HCT116 (cell line): ENCODE data around the gene SH2B3. TPM values are rescaled to one million over a fixed set of nuclear protein-coding genes. Genes with fewer than 3 reads are reported as not detected.
A peak's percentile ranks its signal among the peaks of the same experiment; 100 is the strongest.

ENCODE experiments used
- ATAC-seq: fragments of 200-7000 bp; cut with Tn5 transposase; 2 replicates; pipeline ENCODE4 v1.9.1; 2020; ENCODE audit warnings: mild to moderate bottlenecking, moderate library complexity
- BruUV-seq: library from RNA; stranded (reverse); fragments of 400-500 nt; replicated peaks from 2 replicates; lab custom pipeline; 2021; lab: Mats Ljungman, UMichigan
- CTCF ChIA-PET: fragments of 300-600 bp; sonication (Branson Sonifier 250); formaldehyde crosslinking; loops from one replicate; lab custom pipeline; 2021; ENCODE audit warnings: antibody characterized with exemption; lab: Charles Lee
- POLR2A ChIA-PET: fragments of 300-600, 350-600 bp; sonication (Branson Sonifier 250); formaldehyde crosslinking; loops from one replicate; lab custom pipeline; 2021; ENCODE audit warnings: antibody characterized with exemption; lab: Charles Lee
- RAD21 ChIA-PET, 2 experiments: fragments of 300-600 bp; sonication (Branson Sonifier 250); formaldehyde crosslinking; loops; one replicate each; lab custom pipeline; 2023; ENCODE audit warnings: low total read pairs in 2 of 2; ENCODE audit not compliant: uncharacterized antibody in 2 of 2, unreplicated experiment in 2 of 2, low non-redundant PET in 1 of 2; lab: Charles Lee
- DNase-seq: peaks from one replicate; pipeline ENCODE4 v3.0.0-alpha.2; 2010; ENCODE audit warnings: low read depth, low spot score
- H2AFZ ChIP-seq: fragments of 200-600 bp; shearing (Covaris generic), sonication (generic); 2 replicates; pipeline ENCODE4 v1.6.1; 2017; ENCODE audit warnings: low read depth, mixed run types, mixed read lengths, antibody characterized with exemption, low read length; ENCODE audit not compliant: poor library complexity, severe bottlenecking
- H3K27ac ChIP-seq: 2 replicates; pipeline ENCODE4 v1.5.1; 2012; ENCODE audit warnings: low read depth, low read length
- H3K27me3 ChIP-seq: fragments of 200-600 bp; sonication (generic); 2 replicates; pipeline ENCODE4 v1.6.1; 2016; ENCODE audit warnings: mixed run types, low read length, mixed read lengths; ENCODE audit not compliant: insufficient read depth
- H3K36me3 ChIP-seq, 2 experiments: fragments of 200-500 bp in 1 of 2; fragments of 200-600 bp in 1 of 2; sonication (Bioruptor generic) in 1 of 2; sonication (generic) in 1 of 2; 2 replicates each; pipeline versions ENCODE4 v1.5.1 to v1.6.1; 2014 to 2016; ENCODE audit warnings: low read length in 2 of 2, inconsistent platforms in 1 of 2, mixed read lengths in 1 of 2, mixed run types in 1 of 2; ENCODE audit not compliant: insufficient read depth in 2 of 2, control insufficient read depth in 1 of 2
- H3K4me1 ChIP-seq, 2 experiments: fragments of 200-600 bp in 1 of 2; sonication (generic) in 1 of 2; 2 replicates each; pipeline versions ENCODE4 v1.5.1 to v1.6.1; 2012 to 2017; ENCODE audit warnings: low read length in 2 of 2, inconsistent platforms in 1 of 2, mild to moderate bottlenecking in 1 of 2, mixed read lengths in 1 of 2, mixed run types in 1 of 2, moderate library complexity in 1 of 2; ENCODE audit not compliant: insufficient read depth in 2 of 2, control insufficient read depth in 1 of 2
- H3K4me2 ChIP-seq: fragments of 200-600 bp; sonication (generic); 2 replicates; pipeline ENCODE4 v1.6.1; 2017; ENCODE audit warnings: mixed run types, low read length, mixed read lengths
- H3K4me3 ChIP-seq, 2 experiments: fragments of 200-600 bp in 1 of 2; sonication (generic) in 1 of 2; replicated peaks in 1 of 2; 2 replicates each; pipeline ENCODE4 v1.5.1; 2011 to 2016; ENCODE audit warnings: low read length in 2 of 2, control low read depth in 1 of 2, low read depth in 1 of 2, mild to moderate bottlenecking in 1 of 2, mixed read lengths in 1 of 2, mixed run types in 1 of 2
- H3K79me2 ChIP-seq: fragments of 200-600 bp; sonication (generic); 2 replicates; pipeline ENCODE4 v1.6.1; 2017; ENCODE audit warnings: mild to moderate bottlenecking, mixed run types, low read length, moderate library complexity, mixed read lengths; ENCODE audit not compliant: insufficient read depth
- H3K9ac ChIP-seq: fragments of 200-600 bp; sonication (generic); 2 replicates; pipeline ENCODE4 v1.6.1; 2016; ENCODE audit warnings: low read length, mixed read lengths
- H3K9me2 ChIP-seq: fragments of 200-600 bp; sonication (generic), shearing (Covaris generic); 2 replicates; pipeline ENCODE4 v1.6.1; 2017; ENCODE audit warnings: mixed run types, mild to moderate bottlenecking, moderate library complexity; ENCODE audit not compliant: insufficient read depth
- H3K9me3 ChIP-seq, 2 experiments: fragments of 200-500 bp in 1 of 2; fragments of 200-600 bp in 1 of 2; sonication (Bioruptor generic) in 1 of 2; sonication (generic) in 1 of 2; 2 replicates each; pipeline ENCODE4 v1.6.1; 2014 to 2017; ENCODE audit warnings: low read length in 2 of 2, mixed read lengths in 2 of 2, inconsistent platforms in 1 of 2, low read depth in 1 of 2, mild to moderate bottlenecking in 1 of 2, mixed run types in 1 of 2, moderate library complexity in 1 of 2; ENCODE audit not compliant: control insufficient read depth in 1 of 2, insufficient read depth in 1 of 2
- H4K20me1 ChIP-seq: fragments of 200-600 bp; sonication (generic), shearing (Covaris generic); 2 replicates; pipeline ENCODE4 v1.6.1; 2017; ENCODE audit warnings: mixed run types, mild to moderate bottlenecking, moderate library complexity; ENCODE audit not compliant: insufficient read depth
- CTCF ChIP-seq, 3 experiments: fragments of 200-600 bp in 1 of 3; sonication (generic) in 1 of 3; IDR thresholded peaks in 2 of 3; conservative IDR thresholded peaks in 1 of 3; 2 replicates each; pipeline ENCODE4 v1.5.1; 2012 to 2017; ENCODE audit warnings: low read depth in 2 of 3, low read length in 2 of 3, antibody characterized with exemption in 1 of 3, borderline replicate concordance in 1 of 3, control low read depth in 1 of 3, mild to moderate bottlenecking in 1 of 3, mixed read lengths in 1 of 3, mixed run types in 1 of 3, moderate library complexity in 1 of 3; ENCODE audit not compliant: insufficient read depth in 1 of 3
- EGR1 ChIP-seq: IDR thresholded peaks from 2 replicates; pipeline ENCODE4 v1.6.1; 2012; ENCODE audit warnings: low read depth
- ELF1 ChIP-seq: IDR thresholded peaks from 2 replicates; pipeline ENCODE4 v1.6.1; 2012; ENCODE audit warnings: low read depth, borderline replicate concordance
- POLR2AphosphoS5 ChIP-seq: IDR thresholded peaks from 2 replicates; pipeline ENCODE4 v1.6.1; 2011; ENCODE audit warnings: mild to moderate bottlenecking, low read depth, low read length, moderate library complexity
- SRF ChIP-seq: IDR thresholded peaks from 2 replicates; pipeline ENCODE4 v1.6.1; 2012; ENCODE audit warnings: low read depth
- intact Hi-C: fragments of 100-400 bp; cut with micrococcal nuclease; formaldehyde crosslinking; loops from 2 replicates; pipeline ENCODE4 v1.10.0; 2022
- total RNA-seq: library from RNA; stranded (reverse); gene quantifications from one replicate; pipeline ENCODE4 v1.2.1, GENCODE V29; 2021; ENCODE audit not compliant: unreplicated experiment

Gene SH2B3
- total RNA-seq, 1 experiment from 2014 or later: 17.3 TPM

- Histone ChIP-seq H3K79me2 (no peaks in the 10 kb centered on the region; the same call in 1 of the 2 replicates), H4K20me1 (no peaks in the 10 kb centered on the region)
- intact Hi-C loops: no loop called here
- ATAC-seq: no peak
- TF ChIP-seq EGR1 (no peak), POLR2AphosphoS5 (no peak), ELF1 (no peak), SRF (no peak)
- TF ChIP-seq, all 23 proteins: peak for 0
- Histone ChIP-seq H3K4me2 (no peak overlapping the region), H3K27ac (no peak overlapping the region), H3K27me3 (no peaks in the 10 kb centered on the region), H2AFZ (no peak overlapping the region), H3K4me1 (peaks cover 0 to 25% of the 10 kb centered on the region in 2 experiments; a peak in 1 of 4 replicates), H3K36me3 (no peaks in the 10 kb centered on the region), H3K9me3 (no peaks in the 10 kb centered on the region), H3K9me2 (no peaks in the 10 kb centered on the region), H3K9ac (no peak overlapping the region), H3K4me3 (no peak overlapping the region)
- ChIA-PET CTCF (interaction anchor here (0.9 to 1.5 kb wide), 3 partner anchors 18 to 37 kb away, joined by 3 to 5 read pairs (median 3); no protein-coding TSS in a partner anchor), POLR2A (no interaction called here), RAD21 (no interaction called here)
- no TSS peak for BruUV-seq
- DNase-seq: no peak
Observed at GRCh38 chr12:111434049-111434448, 28.3 kb downstream of the SH2B3 start.

- ChIA-PET CTCF (interaction anchor here (1.0 to 1.5 kb wide), 2 partner anchors 17 to 38 kb away, joined by 3 to 5 read pairs; no protein-coding TSS in a partner anchor), POLR2A (no interaction called here), RAD21 (no interaction called here)
- no peaks in the 10 kb centered on the region; the same call in 1 of the 2 replicates for H3K79me2 ChIP-seq
- no peak overlapping the region for H3K4me2 ChIP-seq
- TF ChIP-seq CTCF (IDR thresholded peaks at IDR 0.05 in 2 of 3, conservative IDR thresholded peaks at IDR 0.05 in 1 of 3; ENCODE audit: borderline replicate concordance in 1 of 3, insufficient read depth in 1 of 3, low read depth in 2 of 3, low read length in 2 of 3) (no peak), POLR2AphosphoS5 (peak; percentile 33; the same call in 1 of the 2 replicates)
- H2AFZ ChIP-seq: no peak overlapping the region
- BruUV-seq: no TSS peak
- H3K4me3 ChIP-seq: no peak overlapping the region
- DNase-seq: no peak
- no peaks in the 10 kb centered on the region for H3K27me3 ChIP-seq
- no peaks in the 10 kb centered on the region for H4K20me1 ChIP-seq
- H3K9ac ChIP-seq: no peak overlapping the region
- no peaks in the 10 kb centered on the region for H3K36me3 ChIP-seq
- H3K9me2 ChIP-seq: no peaks in the 10 kb centered on the region
- intact Hi-C loops: no loop called here
- no peaks in the 10 kb centered on the region for H3K9me3 ChIP-seq
- H3K27ac ChIP-seq: no peak overlapping the region
- H3K4me1 ChIP-seq: peaks cover 0 to 25% of the 10 kb centered on the region in 2 experiments; a peak in 1 of 4 replicates
- ATAC-seq: no peak
Observed at GRCh38 chr12:111434680-111435338, 29.1 kb downstream of the SH2B3 start.
